GM18498 (cell line): ENCODE results near the gene SPRY1.
A peak's percentile ranks its signal among the peaks of the same experiment; 100 is the strongest.

Source experiments
- ATAC-seq: cut with Tn5 transposase; IDR thresholded peaks from one replicate; pipeline ENCODE4 v1.9.1; 2021; ENCODE audit warnings: mild to moderate bottlenecking, moderate library complexity; ENCODE audit not compliant: unreplicated experiment

The SPRY1 gene

DNA sequence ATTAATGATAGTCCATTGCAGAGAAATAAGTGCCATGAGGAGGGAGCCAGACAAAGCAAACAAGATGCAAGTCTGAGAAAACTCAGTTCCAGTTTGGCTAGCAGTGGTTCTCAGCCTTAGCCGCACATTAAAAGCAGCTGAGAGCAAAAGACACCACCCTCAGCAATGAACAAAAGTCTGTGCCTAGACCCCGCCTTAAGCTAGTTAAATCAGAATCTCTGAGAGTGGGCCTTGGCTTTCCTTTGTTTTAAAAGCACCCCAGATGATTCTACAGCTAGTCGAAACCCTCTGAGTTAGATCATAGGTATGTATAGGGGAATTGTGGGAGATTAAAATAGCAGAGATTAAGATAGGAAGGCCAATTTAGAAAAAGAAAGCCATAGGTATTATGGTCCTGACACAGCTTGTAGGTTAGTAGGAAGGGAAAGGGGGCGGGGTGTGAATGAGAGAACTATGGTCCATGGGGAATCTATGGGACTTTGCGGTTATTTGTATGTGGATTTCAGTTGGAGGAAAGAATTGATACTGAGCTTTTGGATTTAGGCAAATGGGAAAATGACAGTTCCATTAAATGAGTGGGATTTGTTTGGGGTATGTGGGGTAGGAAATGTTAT is 12.0 kb downstream of the SPRY1 start:
- ATAC-seq = no peak

DNA sequence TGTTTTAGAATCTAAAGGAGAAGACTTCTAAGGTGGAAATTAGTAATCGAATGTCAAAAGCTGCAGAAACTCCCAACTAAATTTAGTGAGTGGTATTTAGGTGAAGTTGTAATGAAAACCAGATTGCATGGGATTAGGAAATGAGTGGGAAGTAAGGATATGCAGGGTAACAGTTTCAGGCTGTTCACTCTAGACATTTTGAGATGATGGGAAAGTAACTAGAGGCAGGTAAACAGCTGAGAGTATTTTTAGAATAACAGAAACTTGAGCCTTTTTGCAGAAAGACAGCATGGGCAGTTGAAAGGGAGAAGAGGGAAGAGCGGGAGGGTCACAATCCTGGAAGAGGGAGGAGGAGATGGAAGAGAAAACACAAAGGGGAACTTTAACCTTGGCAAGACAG is 12.7 kb downstream of the SPRY1 start:
- no peak for ATAC-seq

DNA sequence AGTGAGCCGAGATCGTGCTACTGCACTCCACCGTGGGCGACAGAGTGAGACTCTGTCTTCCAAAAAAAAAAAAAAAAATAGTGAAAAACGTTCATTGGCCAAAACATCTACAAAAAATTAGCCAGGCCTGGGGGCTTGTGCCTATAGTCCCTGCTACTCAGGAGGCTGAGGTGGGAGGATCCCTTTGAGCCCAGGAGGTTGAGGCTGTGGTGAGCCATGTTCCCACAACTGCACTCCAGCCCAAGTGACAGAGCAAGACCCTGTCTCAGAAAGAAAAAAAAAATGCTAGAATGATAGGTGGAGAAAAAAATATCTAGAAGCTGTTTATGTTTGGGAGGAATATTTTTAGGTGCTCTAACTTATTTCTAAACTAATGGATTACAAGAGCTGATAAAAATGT is 14.9 kb downstream of the SPRY1 start:
- no peak for ATAC-seq

DNA sequence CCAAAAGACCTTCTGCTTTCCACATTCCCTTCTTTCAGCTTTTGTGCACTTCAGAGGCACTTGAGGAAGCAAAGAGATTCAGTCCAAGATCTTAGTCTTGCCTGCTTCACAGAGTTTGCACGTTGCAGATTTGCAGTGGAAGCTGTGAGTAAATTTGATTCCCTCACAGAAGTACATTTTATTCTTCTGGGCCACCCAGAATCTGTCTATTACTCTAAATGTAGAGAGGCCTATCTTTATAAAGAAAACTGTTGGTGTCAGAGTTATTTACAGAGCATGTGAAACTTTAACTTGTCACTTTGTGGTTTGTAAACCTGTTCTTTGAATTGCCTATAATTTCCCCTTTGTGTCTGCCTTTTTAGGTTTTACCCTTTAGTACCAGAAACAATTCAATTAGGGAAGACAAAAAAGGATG is 15.5 kb downstream of the SPRY1 start:
- ATAC-seq = peak; percentile 84

DNA sequence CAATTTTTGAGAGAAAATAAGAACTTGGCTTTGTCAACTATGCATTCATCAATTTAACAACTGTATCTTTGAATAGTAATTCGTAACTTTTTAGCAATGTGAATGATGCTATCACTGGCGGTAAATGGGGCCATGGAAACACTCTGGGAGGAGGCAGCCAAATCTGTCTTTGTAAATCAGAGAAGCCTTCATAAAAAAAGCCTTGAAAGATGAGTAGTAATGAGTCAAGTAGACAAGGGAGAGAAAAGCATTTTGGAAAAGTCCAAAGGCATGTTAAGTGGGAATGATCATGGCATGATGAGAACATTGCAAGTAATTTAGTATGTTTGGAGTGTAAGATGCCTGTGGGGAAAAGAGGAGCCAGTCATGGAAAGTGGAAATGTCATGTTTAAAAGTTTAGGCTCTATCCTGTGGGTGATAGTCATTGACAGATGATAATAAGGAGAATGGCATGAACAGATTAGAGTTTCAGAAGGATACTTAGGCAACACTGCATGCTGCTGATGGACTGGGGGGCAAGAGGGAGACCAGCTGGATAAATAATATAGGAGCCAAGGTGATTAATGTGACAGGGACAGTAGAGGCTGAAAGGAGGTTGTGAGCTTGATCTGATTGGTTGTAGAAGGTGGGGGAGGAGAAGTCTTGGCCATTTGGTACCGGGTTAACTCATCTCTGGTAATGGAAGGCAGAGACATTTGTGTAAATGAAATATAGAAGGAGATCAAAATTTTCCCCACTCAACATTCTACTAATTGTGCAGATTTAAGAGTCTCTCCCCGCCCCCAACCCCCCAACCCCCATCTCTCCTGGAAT is 16.3 kb downstream of the SPRY1 start:
- no peak for ATAC-seq

DNA sequence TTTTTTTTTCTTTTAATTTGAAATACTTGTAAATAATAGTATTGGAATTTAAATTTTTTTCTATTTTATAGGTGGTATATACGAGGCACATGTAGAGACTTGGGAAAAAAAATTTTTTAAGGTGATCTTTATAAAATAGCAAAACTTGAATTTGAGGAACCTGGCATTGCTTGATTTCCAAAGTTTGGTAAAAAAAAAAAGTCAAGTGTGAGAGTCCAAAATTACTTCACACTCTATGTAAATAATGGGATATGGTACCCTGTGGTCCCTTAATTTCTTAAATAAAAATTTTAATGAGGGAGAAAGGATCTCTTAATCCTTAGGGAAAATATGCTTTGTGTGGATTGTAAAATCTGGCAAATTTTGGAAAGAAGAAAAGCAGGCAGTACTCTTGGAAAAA is 19.0 kb downstream of the SPRY1 start:
- ATAC-seq = no peak

DNA sequence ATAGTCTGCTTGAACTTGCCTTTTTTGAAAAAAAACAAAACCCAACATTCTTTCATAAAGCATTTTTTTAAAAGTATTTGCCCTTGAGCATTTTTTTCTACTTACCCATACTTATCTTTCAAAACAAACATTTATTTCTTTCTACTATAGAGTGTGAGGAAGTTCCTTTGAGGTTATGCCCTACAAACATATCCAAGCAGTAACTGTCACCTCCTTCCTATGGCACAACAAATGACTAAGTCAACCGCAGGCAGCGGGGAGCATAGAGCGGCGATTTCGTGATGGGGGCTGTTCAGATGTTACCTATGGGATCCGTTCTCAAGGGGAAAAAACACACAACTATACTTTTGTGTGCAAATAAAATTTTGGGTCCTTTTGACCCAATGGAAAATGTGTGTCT is 19.4 kb downstream of the SPRY1 start:
- no peak for ATAC-seq

DNA sequence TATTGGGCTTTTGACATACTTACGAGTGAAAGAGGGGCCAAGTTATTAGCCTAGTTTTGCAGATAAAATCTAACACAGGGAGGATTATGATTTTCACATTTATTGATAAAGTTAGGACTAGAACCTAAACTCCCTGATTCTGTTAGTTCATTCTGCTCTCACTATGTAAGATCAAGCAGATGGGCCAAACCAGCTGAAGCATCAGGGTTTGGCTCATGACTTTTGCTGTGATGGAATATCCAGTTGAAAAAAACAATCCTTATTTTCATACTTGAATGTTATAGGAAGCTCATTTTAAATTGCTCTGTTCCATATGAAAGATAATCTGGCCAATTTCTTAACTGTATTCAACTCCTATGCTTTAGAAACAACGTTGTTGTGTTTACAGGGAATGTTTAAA is 21.2 kb downstream of the SPRY1 start:
- ATAC-seq = no peak

DNA sequence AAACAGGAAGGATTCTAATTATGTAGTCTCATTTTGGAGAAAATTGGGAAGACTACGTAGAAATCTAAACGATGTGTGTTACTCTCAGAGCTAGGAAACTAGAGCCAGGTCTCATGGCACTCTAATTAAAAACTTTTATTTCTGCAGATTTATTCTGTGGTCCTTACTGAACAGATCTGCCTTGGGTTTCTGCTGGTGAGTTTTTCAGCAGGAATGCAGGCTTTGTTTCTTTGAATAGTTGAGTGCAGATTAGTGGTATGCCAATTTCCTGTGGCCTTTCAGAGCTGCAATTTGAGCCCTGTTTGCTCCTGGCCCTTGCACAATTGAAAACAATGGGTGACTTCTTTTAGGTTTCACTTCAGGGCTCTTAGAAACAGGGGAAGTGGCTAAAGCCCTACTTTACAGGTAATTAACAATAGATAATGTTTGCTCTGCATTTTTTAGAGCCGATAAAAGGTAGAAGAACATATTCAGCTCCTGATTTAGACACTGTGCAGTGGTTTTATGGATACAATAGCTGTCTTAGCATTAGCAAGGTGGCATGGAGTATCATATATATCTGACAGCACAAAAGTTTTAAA is 21.8 kb downstream of the SPRY1 start:
- ATAC-seq = peak; percentile 83

DNA sequence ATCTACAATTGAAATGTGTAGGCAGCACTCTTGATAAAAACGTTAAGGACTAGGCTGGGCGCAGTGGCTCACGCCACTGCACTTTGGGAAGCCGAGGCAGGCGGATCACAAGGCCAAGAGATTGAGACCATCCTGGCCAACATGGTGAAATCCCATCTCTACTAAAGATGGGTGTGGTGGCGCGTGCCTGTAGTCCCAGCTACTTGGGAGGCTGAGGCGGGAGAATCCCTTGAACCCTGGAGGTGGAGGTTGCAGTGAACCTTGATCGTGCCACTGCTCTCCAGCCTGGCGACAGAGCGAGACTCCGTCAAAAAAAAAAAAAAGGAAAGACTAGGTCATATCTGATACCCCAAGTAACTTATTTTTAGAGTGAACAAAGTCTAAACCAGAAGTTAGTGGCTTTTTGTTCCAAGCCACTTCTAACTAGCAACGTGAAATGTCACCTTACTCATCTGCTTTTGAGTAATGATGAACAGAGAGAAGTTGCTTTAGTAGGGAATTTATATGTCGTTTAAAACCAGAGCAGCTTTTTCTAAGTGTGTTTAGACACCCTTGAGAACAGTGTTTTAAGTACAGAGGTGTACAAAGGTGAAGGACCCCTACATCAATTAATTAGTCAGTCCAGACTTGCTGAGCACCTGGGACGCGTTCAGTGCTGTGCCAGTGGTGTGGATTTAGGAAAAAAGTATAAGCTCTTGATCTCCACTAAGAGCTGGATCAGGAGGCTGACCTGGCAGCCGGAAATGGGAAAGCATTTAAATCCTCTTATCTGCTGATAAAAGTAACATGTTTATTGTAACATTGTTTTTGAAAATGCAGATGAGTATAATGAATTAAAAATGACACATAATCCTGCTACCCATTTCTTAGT is 23.5 kb downstream of the SPRY1 start:
- no peak for ATAC-seq

DNA sequence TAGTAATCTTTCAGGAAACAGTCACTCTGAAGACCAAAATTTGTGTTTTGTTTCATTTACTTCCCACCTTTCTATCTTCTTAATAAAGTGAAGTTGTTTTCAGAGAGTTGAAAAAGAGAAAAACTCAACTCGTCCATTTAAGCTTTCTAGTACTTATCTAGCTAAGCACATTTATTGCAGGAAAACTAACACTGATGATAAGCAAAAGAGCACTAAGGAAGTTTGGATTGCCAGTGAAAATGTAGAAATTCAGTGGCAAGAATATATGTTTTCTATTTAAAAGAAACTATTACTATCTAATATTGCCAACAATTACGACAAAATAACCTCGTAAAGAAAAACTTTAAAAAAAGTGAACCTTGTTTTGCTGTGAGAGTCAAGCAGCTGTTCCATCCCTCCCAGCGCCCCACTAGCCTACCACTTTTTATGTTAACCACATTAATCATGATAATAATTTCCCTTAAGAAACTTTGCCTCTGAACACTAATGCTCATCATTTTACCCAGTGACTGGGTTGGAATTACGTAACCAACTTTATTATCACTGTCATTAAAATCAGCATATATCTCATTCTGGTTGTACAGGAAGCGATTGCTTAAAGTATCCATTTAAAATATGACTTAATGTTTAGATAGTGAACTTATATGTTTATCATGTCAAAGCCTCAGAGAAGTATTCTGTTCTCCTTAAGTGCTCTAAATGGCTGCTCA is 24.8 kb downstream of the SPRY1 start:
- ATAC-seq = no peak

DNA sequence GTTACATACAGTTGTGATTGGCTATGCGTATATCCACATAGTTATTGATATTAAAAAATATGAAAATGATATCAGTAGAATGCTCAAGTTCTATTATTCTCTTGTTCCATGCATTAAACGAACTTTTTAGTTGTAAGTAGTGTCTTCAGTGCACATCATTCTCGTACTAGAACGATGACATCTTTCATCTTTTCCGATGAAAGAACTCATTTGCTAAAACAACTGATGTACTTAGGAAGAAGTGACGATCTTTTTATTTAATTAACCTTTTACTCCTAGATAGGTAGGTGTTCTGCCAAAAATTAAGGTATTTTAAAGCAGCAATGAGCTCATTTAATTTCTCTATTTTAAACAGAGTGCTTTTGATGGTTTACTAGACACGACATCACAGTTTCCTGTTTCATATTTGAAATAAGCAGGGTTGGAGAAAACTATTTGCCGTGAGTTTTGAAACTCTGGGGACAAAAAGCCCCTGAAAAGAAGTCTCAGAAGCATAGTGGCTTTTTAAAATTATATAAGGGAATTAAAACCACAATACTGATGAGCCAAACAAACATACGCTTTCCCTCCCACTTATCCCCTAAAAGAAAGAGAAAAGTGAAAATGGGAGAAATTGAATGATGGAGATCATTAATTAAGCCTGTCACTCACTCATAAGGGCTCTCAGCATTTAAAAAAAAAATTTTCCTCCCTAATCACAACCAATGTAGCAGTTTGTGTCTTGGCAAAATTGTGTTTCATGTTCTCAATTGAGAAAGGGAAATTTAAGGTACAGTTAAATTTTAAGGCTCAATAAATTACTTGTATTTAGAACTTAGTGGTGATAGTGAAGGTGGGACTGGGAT is 25.6 kb downstream of the SPRY1 start:
- ATAC-seq = no peak

DNA sequence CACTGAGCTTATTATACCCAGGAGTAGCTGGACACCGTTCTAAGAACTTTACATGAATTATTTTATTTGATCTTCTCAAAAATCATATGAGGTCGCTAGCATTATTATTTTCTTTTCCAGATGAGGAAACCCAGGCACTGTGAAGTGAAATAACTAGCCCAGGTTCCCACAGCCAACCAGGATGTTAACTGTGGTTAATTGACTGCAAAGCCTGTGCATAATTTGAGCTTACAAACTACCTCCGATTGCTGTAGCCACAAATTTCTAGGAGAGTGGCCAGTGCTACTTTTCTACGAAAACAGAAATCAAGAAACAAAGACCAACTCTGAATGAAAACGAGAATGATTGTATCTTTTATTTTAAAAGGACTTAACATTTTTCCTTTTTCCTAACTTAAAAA is 27.2 kb downstream of the SPRY1 start:
- ATAC-seq = no peak

DNA sequence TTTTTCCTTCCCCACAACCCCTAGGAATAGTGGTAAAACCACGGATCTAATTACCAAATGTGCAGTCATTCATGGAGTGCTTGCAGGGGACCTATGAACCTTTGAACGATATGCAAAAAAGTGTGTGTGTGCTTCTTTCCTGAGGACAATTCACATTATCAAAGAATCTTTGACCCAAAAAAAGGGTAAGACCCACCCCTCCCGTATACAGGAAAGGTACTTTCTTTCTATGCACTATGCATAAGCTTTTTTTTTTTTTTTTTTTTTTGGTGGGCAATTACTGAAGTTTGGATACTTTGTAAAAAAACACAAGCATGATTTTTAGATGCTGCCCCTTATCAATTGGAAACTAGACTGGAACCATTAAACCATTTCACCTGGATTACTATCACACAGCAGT is 31.4 kb downstream of the SPRY1 start:
- no peak for ATAC-seq

DNA sequence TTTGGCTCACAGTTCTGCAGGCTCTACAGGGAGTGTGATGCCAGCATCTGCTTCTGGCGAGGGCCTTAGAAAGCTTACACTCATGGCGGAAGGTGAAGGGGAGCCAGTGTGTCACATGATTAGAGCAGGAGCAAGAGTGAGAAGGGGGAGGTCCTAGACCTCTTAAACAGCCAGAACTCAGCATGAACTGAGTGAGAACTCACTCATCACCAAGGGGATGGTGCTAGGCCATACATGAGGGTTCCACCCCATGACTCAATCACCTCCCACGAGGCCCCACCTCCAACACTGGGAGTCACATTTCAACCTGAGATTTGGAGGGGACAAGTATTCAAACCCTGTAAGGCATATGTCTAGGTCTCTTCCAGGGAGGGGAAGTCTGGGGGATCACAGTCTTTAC is 33.4 kb downstream of the SPRY1 start:
- ATAC-seq = no peak

DNA sequence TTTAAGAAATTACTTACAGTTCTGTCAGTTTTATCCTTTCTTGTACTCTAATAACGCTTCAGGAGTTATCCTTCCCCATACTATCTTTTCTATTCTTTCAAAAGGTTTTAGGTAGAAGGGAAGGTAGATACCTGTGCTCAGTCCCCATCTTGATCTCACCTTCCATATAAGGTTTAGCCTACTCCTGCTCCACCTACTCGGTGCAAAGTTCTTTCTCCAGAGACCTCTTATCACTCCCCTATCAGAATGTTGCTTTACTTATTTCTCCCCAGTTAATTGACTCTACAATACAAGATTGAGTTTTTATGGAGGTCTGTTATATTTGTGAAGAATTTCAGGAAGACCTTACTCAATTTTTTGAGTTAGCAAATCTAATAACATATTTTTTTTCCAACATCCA is 33.9 kb downstream of the SPRY1 start:
- no peak for ATAC-seq

DNA sequence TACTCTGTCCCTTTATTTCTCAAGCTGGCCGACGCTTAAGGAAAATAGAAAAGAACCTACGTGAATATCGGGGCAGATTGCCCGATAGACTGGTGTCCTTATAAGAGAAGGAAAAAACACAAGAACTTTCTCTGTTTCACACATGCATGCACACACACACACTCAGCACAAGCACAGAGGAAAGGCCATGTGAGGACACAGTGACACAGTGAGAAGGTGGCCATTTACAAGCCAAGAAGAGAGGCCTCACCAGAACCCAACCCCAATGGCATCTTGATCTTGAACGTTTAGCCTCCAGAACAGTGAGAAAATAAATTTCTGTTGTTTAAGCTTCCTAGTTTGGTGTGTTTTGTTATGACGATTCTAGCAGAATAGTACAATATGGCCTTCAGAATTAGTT is 37.0 kb downstream of the SPRY1 start:
- no peak for ATAC-seq

DNA sequence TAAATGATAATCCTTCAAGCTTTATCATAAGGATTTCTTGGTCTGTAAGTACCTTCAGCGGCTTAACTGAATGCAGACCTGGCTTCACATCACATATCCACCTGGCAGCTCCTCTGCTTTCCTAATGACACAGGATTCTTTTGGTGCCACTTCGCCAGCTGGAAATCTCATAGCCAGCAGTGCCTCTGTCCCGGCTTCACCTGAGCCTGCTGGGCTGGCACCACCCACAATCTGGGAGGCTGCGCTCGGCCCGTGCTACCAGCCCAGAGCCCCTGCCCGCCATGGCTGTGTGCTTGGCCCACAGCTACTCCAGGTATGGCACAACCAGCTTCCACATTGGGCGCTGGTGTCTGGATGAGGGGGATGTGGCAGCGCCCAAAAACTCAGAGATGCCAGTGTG is 37.4 kb downstream of the SPRY1 start:
- ATAC-seq = no peak

DNA sequence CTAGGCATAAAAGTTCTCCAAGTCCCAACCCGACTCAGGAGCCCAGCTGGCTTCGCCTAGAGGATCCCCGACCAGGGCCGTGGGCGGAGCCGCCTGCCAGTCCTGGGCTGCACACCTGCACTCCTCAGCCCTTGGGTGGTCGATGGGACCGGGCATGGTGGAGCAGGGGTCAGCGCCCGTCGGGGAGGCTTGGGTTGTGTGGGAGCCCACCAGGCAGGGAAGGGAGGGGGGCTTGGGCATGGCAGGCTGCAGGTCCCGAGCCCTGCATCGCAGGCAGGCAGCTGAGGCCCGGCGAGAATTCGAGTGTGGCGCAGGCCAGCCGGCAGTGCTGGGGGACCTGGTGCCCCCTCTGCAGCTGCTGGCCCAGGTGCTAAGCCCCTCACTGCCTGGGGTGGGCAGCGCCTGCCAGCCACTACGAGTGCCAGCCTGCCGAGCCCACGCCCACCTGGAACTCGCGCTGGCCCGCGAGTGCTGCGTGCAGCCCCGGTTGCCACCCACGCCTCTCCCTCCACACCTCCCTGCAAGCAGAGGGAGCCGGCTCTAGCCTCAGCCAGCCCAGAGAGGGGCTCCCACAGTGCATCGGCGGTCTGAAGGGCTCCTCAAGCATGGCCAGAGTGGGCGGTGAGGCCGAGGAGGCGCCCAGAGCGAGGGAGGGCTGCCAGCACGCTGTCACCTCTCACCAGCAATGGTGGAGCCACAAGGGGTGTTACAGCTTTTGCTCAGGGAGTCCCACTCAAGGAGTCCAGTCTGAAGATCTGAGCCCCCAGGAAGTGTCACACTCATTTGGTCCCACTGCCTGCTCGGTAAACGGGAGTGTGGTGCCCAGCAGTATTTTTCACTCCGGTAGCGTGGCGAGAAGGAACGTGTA is 38.9 kb downstream of the SPRY1 start:
- no peak for ATAC-seq
